Lower leg skin (tissue), 3 donors: ENCODE measurements around the gene BBOF1.

Experiments used
- CTCF ChIP-seq, 3 donors: fragments of 450-650 bp; IDR thresholded peaks; one replicate each; pipeline ENCODE4 v1.5.1; 2016; ENCODE audit warnings: antibody characterized with exemption in 3 of 3, mild to moderate bottlenecking in 3 of 3, moderate library complexity in 2 of 3
- POLR2A ChIP-seq, 2 donors: fragments of 450-650 bp; IDR thresholded peaks; one replicate each; pipeline ENCODE4 v1.6.1; 2016 to 2017; ENCODE audit warnings: antibody characterized with exemption in 2 of 2, mild to moderate bottlenecking in 1 of 2, moderate library complexity in 1 of 2

GRCh38 chr14:74077401-74077800 is 58.3 kb downstream of the BBOF1 start:
- no peak for TF ChIP-seq POLR2A (IDR thresholded peaks at IDR 0.05)
- TF ChIP-seq CTCF (IDR thresholded peaks at IDR 0.05) = no peak
